HG03025 (cell line): Measurements from ENCODE around the gene BANP.
"Not testable (repeated sequence)": the region's sequence is repeated elsewhere in the genome, so short reads cannot be mapped to it uniquely, and the experiment has no call there.

Source experiments
- ATAC-seq: cut with Tn5 transposase; IDR thresholded peaks from one replicate; pipeline ENCODE4 v1.9.1; 2021; ENCODE audit warnings: mild to moderate bottlenecking, moderate library complexity; ENCODE audit not compliant: unreplicated experiment, low FRiP score

The BANP gene

GRCh38 chr16:88025086-88025492 is 73.9 kb downstream of the BANP start:
- ATAC-seq = not testable (repeated sequence)

- ATAC-seq = not testable (repeated sequence)
These were observed 74.8 kb downstream of the BANP start for GRCh38 chr16:88025828-88026555.

DNA sequence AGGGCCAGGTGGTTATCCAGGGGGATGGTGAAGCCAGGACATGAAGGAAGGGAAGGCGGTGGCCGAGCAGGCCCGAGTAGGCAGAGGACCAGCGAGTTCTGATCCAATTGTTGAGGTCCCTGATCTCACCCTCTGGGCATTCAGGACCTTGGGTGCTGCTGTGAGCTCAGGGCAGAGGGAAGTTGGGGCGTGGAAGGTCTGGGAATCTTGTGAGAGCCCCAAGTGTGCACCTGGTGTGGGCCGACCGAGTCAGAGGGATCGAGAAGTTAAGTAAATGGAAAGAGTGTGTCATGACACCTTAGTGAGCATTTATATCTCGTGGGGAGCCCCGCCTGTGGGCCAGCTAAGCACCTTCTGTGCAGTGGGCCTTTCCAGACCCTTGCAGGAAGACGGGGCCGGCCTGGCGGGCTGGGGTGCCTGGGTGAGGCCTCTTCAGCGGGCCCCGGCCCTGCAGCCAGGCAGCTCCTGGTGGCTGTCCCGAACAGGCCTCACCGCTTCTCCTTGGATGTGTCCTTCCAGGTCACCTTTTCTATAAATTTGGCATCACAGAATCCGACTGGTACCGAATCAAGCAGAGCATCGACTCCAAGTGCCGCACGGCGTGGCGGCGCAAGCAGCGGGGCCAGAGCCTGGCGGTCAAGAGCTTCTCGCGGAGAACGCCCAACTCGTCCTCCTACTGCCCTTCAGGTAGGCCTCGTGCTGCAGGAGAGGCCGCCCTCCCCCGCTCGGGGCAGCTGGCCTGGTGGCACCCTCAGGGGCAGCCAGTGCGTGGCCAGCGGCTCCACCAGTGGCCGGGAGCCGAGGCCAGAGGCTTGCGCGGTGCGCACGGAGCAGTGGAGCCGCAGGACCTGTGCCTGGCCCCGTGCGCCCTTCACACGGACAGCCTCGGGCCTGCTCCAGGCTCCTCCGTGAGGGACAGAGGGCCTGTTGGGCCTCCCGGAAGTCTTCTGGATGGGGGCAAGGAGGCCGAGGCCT is 76.0 kb downstream of the BANP start:
- no peak for ATAC-seq

DNA sequence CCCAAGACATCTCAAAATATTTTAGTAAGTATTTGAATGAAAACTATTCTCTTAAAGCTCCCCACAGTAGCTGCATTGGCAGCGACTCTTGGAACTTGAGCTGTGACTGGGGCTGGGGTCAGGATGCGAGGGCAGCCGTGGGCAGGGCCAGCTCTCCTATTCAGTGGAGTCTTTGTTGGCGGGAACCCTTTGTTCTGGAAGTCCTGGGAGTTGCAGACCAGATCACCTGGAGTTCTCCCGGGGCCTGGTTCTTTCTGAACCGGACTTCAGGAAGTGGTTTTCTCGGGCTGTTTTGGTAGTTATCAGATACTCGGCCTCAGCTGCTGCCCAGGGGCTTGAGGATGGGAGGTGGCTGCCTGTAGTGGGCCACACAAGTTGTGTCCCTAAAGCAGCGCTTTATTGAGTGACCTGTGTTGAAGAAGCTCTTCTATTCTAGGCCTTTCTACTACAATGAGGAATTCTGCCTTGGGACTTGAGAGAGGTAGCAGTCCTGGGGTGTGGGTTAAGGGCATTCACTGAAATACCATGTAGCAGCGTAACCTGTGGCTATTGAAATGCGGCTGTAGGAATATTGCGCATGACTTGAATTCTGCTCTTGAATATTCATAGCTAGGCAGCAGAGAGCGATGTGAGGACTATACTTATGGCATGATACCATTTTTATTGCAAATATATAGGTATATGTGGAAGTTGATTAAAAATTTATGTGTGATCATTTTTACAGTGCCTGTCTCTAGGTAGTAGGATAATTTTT is 77.1 kb downstream of the BANP start:
- not testable (repeated sequence) for ATAC-seq

- ATAC-seq = no peak
These were observed 79.3 kb downstream of the BANP start for GRCh38 chr16:88030498-88030897.

GRCh38 chr16:88030961-88031360 is 79.7 kb downstream of the BANP start:
- not testable (repeated sequence) for ATAC-seq

GRCh38 chr16:88033003-88033740 is 81.9 kb downstream of the BANP start:
- ATAC-seq = not testable (repeated sequence)

- no peak for ATAC-seq
These were observed 83.5 kb downstream of the BANP start for GRCh38 chr16:88034770-88035169.

DNA sequence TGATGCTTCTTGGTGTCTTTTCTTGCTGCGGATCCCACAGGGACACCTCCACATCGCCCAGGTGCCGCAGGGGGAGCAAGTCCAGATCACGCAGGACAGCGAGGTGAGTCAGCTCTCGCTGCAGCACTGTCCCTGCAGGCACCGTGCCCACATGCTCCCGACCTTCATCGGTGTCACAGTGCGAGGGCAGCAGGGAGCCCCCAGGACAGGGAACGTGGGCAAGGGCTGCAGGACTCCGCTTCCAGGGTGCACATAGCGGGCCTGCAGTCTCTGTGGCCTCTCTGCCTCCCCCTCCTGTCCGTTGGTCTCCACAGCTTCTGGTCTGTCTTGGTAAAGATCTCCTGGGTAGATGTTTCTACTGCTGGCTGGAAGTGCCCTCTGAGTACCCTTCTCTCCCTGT is 84.1 kb downstream of the BANP start:
- no peak for ATAC-seq

- ATAC-seq = not testable (repeated sequence)
These were observed 84.8 kb downstream of the BANP start for GRCh38 chr16:88035884-88036639.

DNA sequence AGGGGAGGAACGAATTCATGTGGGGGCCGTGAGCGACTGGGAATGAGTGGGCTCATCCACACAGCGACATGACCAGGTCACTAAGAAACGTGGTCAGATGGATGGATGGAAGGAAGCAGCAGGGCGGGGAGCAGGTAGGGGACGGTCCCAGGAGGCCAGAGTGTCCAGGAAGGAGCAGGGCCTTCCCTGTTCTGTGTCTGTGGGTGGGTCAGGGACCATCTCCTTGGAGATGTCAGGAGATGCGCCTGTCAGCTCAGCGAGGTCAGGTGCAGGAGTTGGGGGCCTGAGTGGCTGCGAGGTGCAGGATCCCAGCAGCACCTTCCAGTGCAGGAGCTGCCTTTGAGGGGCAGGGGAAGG is 85.4 kb downstream of the BANP start:
- not testable (repeated sequence) for ATAC-seq

DNA sequence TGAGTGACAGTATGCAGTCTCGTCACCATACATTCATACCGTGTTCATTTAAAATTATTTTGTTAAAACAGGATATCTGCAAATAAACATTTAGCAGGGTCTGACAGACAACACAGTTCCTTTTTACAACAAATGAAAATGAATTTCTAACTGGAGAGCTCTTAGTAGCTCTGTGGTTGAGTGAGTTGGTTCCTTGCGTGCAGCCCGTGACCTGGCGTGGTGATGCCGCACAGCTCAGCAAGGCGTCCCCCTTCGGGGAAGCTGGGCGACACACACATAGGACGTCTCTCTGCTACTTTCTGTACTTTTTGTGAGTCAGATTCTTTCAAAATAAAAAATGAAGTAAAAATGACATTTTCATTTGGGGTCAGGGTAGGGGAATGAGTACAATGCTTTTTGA is 86.1 kb downstream of the BANP start:
- ATAC-seq = not testable (repeated sequence)

DNA sequence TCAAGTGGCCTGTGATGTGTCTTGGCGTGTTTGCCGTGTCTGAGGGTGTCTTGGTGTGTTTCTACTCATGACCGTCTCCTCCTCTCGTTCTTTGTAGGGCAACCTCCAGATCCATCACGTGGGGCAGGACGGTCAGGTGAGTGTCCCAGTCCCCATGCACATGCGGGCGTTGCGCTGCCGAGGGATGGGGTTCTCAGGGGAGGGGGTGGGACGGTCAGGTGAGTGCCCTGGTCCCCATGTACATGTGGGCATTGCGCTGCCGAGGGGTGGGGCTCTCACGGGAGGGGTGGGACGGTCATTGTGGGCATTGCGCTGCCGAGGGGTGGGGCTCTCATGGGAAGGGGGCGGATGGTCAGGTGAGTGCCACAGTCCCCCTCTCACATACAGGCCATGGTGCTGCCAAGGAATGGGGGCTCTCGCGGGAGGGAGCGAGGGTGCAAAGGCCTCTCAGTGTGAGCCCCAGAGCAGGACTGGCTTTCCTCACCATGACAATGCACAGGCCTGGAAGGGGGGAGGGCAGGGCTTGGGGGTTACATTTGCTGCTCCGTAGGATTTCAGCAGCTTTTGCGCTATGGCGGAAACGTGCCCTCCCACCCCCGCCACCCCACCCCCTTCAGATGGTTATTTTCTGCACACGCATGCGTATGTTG is 86.8 kb downstream of the BANP start:
- ATAC-seq = not testable (repeated sequence)

GRCh38 chr16:88038526-88038908 is 87.3 kb downstream of the BANP start:
- not testable (repeated sequence) for ATAC-seq

DNA sequence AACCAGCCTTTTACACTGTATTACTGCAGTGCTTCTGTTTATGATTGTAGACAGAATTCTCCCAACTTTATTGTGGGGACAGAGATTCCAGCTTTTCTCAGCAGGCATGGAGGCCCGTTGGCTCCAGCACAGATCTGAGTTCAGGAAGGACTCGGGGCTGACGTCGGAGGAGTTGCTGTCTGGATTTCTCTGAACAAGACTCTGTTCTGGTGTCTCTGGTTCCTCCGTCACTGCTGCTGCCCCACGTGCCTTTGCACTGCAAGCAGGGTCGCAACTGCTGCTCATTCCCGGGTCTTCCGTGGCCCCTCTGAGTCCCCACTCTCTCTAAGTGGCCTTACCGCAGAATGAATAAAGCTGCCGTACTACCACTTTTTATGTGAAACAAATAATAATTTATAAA is 88.4 kb downstream of the BANP start:
- no peak for ATAC-seq

GRCh38 chr16:88040196-88040876 is 89.1 kb downstream of the BANP start:
- ATAC-seq = not testable (repeated sequence)

DNA sequence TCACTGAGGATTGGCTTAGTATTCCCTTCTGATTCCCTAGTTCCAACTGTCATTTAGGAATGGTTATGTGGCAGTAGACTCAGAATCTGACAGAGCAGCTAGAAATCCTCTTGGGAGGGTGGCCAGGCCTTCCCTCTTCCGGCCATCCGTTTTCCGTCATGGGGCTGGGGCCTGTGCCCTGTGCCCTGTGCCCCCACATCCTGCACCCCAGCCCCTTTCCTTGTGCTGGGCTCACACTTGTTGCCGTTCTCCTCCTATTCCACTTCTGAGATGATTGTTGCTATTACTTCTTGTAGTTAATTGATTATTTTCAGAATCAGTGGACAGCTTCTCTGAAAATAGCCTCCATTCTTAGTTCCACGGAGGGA is 89.6 kb downstream of the BANP start:
- not testable (repeated sequence) for ATAC-seq

- not testable (repeated sequence) for ATAC-seq
These were observed 90.3 kb downstream of the BANP start for GRCh38 chr16:88041506-88041905.
